ENCODE results near the gene DIP2C.
"Not testable (repeated sequence)": the region's sequence is repeated elsewhere in the genome, so short reads cannot be mapped to it uniquely, and the experiment has no call there.

DIP2C gene

DNA sequence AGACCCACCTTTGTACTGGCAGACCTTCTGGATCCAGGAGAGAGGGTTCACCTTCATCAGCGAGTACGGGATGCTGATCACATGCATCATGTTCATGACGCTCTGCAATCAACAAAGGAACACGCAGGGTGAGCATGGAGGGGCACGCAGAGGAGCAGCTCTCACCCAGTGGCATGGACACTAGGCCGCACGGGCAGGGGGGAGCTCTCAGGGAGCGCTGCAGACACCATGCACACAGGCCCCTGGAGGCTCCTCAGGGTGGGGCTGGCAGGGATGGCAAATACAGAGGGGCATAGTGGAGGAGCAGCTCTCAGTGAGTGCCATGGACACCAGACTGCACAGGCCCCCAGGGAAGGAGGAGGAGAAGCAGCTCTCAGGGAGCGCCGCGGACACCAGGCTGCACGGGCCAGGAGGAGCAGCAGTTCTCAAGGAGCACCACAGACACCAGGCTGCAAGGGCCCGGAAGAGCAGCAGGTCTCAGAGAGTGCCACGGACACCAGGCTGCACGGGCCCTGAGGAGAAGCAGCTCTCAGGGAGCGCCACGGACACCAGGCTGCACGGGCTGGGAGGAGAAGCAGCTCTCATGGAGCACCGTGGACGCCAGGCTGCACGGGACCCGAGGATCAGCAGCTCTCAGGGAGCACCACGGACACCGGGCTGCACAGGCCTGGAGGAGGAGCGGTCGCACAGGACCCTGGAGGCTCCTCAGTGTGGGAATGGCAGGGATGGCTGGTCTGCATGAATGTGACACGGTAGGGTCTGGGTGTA is 304.7 kb downstream of the DIP2C start:
- no peak for DNase-seq

DNA sequence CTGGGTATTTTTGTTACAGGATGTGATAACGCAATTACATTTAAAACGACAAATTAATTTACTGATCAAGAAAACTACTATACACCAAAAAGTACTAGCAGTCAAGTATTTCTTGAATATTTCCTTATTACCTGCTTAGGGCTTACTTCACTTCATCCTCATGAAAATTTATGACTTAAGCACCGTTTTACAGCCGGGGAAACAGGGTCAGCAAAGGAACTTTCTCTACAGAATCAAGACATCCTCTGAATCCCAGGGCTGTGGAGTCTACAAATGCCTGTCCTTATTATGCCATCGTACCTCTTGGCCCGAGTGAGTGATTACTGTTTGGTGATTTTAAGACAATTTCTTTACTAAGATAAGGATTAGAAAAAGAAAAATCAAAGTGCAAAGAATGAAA is 305.9 kb downstream of the DIP2C start:
- no peak for DNase-seq

DNA sequence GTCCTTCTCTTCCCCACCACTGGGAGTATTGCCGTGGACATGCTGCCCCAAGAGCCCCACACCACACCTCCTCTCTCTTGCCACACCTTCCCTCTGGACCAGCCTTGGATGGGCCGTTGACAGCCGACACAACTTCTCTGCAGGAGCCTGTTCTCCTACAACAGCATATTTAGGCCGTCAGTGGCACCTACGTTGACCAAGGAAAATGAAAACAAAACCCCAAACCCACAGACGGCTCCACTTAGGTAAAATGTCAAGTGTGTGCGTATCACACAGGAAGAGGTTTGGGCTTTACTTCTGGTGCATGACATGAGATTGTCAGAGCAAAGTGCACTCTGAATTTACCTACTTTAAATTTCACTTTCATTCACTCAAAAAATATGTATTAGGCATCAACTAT is 307.7 kb downstream of the DIP2C start:
- DNase-seq = no peak

DNA sequence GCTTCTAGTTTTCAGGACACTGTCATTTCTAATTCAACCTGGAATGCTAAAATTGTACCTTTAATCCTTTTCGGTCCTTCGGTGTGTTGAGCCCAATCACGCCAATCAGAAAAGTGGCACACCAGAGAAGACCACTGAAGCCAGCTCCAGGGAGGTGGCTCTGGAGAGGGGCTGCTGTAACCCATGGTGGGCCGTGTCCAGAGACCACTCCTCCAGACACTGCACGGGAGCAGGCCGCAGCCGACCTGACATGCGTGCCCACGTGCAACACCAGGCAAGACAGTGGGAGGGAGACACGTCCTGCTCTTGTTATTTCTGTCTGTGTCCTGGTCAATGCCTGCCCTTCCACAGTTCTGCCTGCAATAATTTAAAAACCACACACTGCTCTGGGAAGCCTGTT is 308.1 kb downstream of the DIP2C start:
- DNase-seq = no peak

DNA sequence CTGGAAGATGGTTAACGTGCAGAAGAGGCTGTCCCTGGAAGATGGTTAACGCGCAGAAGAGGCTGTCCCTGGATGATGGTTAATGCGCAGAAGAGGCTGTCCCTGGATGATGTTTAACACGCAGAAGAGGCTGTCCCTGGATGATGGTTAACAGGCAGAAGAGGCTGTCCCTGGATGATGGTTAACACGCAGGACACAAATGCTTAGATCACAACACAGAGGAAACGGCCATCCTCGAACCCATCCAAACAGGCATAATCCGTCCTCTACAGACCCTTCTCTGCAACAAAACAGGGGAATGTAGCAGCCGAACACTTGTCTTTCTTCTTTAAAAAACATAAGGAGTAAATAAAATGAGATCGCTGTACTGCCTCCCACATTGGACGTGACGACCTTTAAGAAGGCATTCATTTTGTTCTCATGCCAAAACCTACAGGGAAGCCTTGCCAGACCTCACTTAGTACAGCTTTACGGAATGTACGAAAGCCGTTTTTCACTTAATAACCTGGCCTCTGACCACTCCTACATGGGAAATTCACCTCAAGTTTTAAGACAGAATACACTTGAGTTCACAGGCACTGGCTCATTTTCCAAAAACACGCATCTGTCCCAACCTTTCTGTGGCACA is 309.0 kb downstream of the DIP2C start:
- no peak for DNase-seq

DNA sequence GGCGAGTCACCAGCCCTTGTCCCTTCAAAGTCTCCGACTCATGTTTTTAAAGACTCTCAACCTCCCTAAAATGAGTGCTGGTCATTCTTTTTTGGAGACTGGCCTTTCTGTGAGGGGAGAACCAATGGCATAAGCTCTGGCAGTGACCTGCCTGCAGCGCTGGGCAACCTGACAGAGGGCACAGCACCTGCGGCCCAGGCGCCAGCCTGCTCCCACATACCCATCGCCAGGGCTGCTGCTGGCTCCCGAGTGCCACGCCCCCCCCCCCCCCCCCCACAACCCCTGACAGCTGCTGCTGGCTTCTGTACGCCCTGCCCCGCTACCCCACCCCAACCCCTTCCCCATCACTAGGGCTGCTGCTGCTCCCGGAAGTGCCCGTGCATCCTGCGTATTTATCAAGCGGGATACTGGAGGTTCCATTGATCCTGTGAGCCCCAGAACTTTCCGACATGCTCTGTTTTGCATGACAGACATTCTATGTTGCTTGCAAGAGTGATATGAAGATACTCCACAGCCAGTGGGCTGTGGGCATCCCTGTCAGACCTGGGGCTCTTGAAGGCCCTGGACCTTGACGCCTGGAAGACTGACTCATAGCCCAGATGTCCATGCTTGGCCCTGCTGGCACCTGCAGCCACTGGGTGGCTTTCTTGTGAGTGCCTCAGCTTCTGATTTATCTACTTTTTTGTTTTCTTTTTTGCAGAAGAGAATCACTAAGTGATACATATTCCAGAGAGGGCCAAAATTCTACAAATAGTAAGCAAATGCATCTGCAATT is 310.4 kb downstream of the DIP2C start:
- no peak for DNase-seq

DNA sequence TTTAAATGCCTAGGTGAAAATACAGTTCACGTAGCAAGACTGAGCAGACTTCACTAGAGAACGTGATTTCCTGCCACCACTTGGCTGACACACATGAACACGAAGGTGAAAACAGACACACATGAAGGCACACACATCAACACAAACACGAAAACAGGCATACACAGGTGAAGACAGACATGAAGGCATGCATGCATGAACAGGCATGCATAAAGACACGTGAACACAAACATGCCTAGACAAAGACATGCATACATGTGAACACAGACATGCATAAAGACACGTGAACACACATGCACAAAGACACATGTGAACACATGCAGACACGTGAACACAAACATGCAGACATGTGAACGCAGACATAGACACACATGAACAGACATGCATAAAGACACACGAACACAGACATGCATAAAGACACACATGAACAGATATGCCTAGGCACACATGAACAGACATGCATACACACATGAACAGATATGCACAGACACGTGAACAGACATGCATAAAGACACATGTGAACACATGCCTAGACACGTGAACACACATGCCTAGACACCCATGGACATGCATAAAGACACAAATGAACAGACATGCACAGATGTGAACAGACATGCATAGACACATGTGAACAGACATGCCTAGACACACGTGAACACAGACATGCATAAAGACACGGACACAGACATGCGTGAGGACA is 311.1 kb downstream of the DIP2C start:
- no peak for DNase-seq

DNA sequence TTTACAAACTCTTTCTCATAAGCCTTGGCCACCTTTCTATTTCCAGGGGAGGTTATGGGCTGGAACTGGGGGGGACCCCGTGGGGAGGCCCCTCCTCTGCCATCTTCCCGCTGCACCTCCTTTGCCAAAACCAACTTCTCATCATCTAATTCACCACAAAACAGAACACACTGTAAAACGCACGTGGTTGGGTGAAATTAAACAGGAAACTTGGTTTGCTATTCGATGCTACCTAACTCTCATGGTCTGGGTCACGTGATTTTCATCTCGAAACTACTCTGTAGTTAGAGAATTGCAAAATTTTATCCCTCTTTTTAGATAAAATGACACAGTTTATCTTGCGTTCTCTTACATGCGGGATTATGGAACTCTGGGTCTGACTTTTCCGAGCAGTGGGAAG is 312.2 kb downstream of the DIP2C start:
- DNase-seq = no peak

DNA sequence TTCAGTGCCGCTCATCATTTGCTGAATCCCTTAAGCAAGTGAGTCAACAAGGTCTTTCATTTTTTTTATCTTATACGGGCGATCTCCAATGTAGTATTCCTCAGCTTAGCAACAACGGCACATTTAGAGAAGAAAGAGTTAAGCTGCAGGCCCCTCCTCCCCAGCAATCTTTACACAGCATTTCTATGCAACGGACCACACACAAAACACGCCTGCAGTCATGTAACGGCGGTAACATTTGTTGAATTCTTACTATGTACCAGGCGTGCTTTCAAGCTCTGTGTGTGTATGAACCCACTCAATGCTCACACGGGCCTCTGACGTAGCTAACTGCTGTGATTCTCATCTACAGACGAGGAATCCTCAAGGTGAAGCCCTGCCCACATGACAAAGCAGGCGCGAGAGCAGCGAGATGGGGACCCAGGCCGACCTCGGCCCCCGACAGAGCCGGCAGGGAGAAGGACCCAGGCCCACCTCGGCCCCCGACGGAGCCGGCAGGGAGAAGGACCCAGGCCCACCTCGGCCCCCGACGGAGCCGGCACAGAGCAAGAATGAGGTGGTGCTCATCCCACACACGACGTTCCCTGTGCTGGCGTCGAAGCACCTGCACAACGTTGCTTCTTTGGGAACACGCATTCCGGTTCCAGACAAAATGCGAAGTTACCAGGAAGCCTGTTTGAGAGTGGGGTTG is 313.5 kb downstream of the DIP2C start:
- DNase-seq = no peak

DNA sequence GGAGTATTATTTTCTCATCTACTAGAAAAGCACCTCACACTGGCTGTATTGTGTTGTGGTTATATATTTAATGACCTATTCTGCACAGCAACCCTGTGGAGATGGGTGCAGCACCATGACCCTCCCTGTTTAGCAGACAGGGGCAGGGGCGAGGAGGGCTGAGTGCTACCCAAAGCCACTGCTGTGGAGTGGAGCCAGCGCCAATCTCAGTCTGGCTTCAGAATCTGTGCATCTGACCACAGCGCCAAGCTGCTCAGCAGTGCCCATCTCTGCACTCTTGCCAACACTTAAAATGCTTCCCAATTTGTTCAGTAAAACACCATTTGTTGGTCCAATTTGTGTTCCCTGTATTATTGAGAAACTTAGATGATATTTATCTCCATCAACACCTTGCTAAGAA is 315.1 kb downstream of the DIP2C start:
- no peak for DNase-seq

DNA sequence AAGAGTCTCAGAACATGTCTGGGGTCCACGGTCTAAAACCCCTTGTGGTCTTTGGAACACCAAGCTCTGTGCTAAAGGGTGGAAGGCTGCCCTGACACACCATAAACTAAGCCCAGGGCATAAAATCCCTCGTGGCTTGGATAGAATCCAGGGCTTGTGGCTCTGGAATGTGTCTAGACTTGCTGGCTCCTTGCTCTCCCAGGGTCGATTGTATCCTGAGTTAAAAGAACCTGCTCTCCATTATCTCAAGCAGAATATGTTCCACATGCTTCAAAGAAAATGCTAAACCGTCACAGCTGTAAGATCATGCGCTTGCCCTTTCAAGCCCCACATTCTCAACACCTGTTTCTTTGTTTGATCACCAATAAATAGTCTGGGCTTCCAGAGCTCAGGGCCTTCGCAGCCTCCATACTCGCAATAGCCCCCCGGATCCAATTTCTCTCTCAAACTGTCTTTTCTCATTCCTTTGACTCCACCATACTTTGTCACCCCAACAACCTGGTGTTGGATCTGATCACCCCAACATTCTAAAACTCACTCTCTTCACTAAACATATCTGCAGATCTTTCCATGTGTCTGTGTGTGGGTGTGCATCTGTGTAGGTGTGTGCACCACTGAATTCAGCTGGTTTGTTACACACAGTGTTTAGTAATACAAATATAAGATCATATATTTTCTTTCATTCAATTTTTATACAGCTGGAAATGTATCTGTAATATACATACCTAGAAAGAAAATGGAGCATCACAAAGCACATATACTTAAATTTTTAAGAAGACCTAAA is 315.8 kb downstream of the DIP2C start:
- DNase-seq = no peak

DNA sequence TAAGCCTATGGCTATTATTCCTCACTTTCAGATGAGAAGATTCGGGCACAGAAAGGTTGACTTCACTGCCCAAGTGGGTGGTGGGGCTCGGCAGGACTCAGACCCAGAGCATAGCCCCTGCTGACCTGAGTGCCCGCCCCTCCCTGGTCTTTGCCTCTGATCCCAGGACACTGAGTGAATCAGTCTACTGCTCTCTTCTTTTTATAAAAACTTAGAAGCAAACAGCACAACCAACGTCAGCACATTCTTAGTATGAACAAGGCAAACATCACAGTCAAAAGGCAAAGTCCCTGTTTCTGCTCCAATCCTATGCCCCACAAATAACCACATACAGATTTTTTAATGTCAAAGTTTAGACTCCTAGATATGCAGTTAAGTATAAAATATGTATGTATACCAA is 316.5 kb downstream of the DIP2C start:
- DNase-seq = no peak

DNA sequence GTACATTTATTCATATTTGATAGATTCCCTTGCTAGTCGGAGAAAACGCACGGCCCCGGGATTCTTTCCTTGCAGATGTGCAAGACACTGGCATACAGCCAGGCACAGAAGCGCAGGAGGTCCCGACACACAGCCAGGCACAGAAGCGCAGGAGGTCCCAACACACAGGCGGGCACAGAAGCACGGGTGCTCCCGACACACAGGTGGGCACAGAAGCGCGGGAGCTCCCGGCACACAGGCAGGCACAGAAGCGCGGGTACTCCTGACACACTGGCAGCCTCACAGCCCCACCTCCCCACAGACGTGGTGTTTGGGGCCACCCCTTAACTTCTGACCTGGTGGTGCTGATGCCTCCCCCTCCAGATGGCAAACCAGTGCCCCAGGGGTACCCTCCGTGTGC is 316.9 kb downstream of the DIP2C start:
- no peak for DNase-seq

DNA sequence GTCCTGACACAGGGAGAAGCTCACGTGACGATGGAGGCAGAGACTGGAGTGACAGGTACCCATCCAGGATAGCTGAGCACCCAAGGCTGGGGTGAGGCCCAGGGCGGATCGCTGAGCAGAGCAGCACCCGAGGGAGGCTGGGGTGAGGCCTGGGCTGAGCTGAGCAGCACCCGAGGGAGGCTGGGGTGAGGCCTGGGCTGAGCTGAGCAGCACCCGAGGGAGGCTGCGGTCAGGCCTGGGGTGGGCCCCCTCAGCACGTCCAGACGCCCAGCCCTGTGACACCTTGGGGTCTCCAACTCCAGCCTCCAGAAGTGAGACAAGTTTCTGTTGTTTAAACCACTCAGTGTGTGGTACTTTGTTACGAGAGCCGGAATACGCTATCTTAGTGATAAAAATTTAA is 318.0 kb downstream of the DIP2C start:
- no peak for DNase-seq

DNA sequence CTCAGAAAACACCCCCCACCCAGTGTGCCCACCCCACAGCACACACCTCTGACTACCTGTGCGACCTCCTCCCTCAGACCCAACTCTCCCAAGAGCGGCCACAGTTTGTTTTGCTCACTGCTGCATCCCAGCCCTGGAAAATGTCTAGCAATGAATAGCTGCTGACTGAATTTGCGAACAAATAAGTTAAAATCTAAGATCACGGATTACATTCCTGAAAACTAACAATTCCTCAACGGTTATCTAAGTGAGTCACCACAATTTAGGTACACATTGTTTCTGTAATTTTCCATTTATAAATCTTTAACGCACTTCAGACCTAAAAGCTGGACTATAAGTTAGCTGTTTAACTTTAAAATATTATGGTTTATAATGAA is 319.0 kb downstream of the DIP2C start:
- DNase-seq = no peak

DNA sequence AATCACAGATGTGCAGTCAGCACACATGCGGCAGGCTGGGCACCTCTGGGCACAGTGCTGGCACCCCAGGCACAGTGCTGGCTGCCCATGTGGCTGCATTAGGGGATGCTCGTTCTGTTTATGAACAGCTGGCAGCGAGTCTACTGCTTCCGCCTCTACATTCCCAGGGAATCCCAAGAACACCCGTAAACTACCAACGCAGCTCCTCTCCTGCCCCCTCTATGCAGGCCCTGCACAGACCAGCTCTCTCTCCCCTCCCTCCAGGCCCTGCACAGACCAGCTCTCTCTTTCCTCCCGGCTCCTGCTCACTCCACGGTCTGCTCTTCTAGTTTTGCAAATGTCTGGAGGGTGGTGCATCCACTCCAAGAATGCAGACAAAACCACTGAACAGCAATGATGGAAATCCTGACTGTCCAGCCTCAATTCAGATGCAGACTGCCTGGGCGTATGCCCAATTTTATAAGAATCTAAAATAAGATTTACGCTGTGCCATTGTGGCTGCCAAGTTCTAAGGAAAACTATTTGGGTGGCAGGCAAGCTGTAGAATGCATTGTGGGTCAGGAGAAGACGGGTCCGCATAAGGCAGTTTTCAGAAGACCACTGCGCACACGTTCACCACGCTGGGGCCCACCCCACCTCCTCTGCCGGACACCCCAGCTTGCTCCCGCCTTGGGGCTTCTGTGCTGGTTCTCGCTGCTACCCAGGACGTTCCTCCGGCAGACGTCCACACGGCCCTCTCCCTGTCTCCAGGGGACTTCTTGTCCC is 319.6 kb downstream of the DIP2C start:
- DNase-seq = no peak

DNA sequence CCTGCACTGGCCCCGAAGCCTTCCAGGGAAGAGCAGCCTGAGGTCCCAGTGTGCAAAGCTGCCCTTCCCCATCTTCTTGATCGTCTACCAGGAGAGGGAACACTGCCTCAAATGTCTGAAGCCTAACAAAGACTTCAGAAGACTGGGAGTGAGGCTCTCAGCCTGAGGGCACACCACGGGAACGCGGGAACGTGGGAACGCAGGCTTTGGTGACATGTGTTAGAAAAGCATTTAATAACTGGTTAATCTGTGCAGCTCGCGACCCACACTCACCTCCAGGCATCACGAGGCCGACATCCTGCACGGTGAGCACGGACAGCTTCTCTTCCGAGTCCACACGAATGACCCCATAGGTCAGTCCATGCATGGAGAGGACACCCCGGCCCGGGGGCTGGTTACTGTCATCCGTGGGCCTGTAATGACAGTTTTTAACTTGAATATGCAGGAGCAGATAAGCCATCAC is 320.2 kb downstream of the DIP2C start:
- no peak for DNase-seq

DNA sequence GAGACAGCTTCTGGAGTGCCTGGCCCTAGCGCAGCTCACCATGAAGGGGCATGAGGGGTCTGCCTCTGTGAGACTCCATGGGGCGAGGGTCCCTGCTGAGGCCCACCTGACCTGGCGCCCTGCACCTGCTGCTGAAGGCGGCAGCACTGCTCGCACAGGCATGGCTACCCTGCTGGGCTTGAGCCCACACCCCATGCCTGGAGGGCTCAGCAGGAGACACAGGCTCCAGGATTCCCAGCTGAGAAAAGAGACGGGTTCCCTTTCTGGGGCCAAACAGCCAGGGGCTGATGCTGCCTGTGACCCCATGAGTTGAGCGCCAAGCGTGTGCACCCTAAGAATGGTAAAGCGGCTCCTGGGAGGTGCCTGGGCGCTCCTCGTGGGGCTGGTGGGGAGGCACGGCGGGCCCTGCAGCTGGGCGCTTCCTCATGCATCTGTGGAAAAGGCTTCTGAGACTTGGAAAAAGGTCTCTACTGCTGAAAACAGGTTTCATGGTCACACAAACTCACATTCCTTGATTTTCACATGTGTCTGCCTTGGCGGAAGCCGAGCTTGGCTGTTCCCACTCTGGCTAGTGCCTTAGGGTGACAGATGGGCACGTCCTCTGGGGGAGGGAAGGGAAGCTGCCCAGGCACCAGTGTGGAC is 320.8 kb downstream of the DIP2C start:
- DNase-seq = no peak

DNA sequence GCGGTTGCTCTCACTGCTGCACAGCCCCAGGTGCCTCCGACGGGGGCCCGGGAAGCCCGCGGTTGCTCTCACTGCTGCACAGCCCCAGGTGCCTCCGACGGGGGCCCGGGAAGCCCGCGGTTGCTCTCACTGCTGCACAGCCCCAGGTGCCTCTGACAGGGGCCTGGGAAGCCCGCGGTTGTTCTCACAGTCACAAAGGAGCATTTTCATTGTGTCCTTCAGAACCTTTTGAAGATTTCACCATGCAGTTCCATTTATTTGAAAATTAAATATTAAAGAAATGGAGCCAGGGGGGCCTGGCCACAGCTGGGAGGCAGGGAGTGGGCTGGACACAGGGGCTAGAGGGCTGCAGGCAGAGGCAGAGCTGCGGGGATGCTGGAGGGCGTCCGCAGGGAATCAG is 321.4 kb downstream of the DIP2C start:
- not testable (repeated sequence) for DNase-seq

DNA sequence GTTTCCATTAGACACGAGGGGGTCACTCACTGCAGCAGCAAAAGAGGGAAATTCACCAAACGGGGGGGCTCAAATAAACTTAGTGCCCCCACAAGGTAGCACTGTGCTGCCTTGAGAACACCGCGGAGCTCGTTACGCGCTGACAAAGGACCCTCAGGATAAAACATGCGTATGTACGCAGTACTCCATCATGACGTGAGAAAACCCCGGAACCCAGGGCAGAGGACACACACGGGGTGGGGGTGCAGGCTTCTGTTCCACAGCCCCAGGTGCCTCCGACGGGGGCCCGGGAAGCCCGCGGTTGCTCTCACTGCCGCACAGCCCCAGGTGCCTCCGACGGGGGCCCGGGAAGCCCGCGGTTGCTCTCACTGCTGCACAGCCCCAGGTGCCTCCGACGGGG is 321.8 kb downstream of the DIP2C start:
- DNase-seq = no peak

DNA sequence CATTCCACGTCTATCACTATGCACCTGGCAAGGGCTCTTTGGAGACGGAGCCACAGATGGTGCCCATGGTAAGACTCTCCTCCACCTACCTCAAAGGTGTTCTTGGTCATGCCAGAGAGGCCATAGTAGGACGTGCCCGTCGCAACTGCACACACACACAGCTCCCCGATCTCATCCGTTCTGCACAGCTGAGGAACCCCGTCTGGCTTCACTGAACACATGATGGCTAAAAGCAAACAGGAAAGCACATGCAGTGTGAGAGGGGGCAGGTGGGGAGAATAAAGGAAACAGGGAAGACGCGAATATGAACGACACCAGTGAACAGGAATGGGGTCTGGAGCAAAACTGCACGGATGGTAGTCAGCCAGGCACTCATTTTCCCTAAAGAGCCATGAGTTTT is 323.3 kb downstream of the DIP2C start:
- DNase-seq = no peak

Measured in NCI-H446 treated with DMSO at 0.1 percent for 48 hours (cell line).